Skin of body (tissue), 2 donors: ENCODE data around the gene ATG13. TPM values are rescaled to one million over a fixed set of nuclear protein-coding genes. Genes with fewer than 3 reads are reported as not detected.
A peak's percentile ranks its signal among the peaks of the same experiment; 100 is the strongest.
"Not testable (repeated sequence)": the region's sequence is repeated elsewhere in the genome, so short reads cannot be mapped to it uniquely, and the experiment has no call there.

ENCODE experiments used
- DNase-seq: peaks from one replicate; lab custom pipeline; 2025; lab: John Stamatoyannopoulos, UW
- total RNA-seq: library from RNA; depleted of rRNA; stranded (reverse); fragments of >200 nt; gene quantifications from one replicate; pipeline ENCODE4 v1.2.3, GENCODE V29; 2014

Gene ATG13
- total RNA-seq = 57.4 TPM

GRCh38 chr11:46617134-46617971 is at the start of gene ATG13, which contains the start of gene HARBI1:
Gene ATG13, plus strand, starts transcription at chr11:46617553. Its CDS starts 26,739 bp downstream, at chr11:46644292.
Gene HARBI1, minus strand, starts transcription at chr11:46617227. Its CDS starts 990 bp downstream, at chr11:46616237.
- DNase-seq = peak; percentile 92

GRCh38 chr11:46570790-46571398 is 46.5 kb upstream of the ATG13 start:
- no peak for DNase-seq

GRCh38 chr11:46574656-46575055 is 42.7 kb upstream of the ATG13 start:
- DNase-seq = no peak

- DNase-seq = no peak
Observed at GRCh38 chr11:46577058-46577457, 40.3 kb upstream of the ATG13 start.

- DNase-seq = no peak
Observed at GRCh38 chr11:46582588-46582987, 34.8 kb upstream of the ATG13 start.

DNA sequence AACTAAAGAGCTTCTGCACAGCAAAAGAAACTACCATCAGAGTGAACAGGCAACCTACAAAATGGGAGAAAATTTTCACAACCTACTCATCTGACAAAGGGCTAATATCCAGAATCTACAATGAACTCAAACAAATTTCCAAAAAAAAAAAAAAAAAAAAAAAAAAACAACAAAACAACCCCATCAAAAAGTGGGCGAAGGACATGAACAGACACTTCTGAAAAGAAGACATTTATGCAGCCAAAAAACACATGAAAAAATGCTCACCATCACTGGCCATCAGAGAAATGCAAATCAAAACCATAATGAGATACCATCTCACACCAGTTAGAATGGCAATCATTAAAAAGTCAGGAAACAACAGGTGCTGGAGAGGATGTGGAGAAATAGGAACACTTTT is 33.8 kb upstream of the ATG13 start:
- DNase-seq = not testable (repeated sequence)

DNA sequence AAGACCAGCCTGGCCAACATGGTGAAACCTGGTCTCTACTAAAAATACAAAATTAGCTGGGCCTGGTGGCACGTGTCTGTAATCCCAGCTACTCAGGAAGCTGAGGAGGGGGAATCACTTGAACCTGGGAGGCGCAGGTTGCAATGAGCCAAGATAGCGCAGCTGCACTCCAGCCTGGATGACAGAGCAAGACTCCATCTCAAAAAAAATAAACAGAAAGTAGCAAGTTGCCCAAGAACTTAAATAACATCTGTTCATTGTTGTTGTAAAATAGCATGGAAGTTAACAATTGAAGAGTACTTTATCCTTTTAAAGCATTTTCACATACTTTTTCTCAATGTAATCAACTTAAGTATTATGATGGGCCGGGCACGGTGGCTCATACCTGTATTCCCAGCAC is 29.2 kb upstream of the ATG13 start:
- no peak for DNase-seq

DNA sequence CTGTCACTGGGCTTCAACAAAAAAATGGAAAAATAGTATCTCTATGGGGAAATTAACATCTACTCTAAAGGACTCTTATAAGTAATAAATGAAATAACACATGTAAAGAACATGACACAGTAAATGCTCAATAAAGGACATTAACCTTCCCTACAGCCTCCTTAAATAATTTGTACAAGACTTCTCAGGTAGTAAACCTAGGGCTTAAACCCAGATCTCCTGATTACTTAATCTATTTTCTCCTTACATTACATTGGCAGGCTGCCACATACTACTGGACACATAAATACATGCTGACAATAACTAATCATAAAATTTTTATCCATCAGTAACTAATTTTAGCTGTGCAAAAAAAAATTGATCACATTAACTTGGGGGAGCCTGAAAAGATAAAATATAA is 28.4 kb upstream of the ATG13 start:
- DNase-seq = no peak

DNA sequence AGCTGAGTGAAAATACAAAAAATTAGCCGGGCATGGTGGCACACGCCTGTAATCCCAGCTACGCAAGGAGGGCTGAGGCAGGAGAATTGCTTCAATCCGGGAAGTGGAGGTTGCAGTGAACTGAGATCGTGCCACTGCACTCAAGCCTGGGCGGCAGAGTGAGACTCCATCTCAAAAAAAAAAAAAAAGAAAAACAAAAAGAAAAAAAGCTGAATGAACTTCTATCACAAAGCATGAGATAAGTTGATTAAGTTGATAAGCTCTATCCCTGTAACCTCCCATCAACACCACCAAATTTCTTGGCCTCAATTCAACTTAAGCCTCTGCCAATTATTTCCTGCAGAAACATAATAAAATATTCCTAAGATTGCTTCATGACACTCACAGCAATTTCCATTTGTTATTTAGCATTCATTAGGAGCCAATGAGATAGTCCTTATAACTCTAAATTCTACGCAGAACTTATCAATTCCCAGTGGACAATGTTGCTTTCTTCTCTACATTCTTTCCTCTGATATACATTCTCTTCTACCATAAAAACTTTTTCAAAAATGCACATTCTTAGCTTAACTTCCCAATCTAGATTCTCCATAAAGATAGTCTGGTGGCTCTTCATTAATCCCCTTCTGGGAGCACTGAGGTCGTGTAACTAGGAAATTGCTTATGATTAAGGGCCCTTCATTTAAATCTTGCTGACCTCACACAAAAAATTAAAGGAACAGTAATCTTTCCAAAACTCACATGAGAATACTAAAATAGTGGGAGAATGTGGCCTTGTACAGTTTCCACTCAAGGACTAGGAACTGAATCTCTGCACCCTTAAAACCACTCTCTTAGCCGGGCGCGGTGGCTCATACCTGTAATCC is 26.4 kb upstream of the ATG13 start:
- DNase-seq = no peak

GRCh38 chr11:46593550-46594373 is 23.6 kb upstream of the ATG13 start, which contains the start of gene AMBRA1:
Gene AMBRA1, minus strand, starts transcription at chr11:46594023. Its CDS starts 45,643 bp downstream, at chr11:46548380.
- DNase-seq = peak; percentile 91

- no peak for DNase-seq
Observed at GRCh38 chr11:46594374-46594700, 23.0 kb upstream of the ATG13 start.

DNA sequence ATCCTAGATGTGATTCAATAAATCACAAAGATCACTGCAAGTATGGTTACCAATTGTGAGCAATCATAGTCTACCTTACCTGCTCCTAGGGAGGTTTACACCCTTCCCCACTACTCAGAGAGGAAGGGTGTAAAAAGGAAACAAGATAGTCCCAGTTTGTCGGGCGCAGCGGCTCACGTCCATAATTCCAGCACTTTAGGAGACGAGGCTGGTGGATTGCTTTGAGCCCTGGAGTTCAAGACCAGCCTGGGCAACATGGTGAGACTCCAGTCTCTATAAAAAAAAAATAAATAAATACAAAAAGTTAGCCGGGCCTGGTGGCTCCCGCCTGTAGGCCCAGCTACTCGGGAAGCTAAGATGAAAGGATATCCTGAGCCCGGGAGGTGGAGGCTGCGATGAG is 22.6 kb upstream of the ATG13 start:
- DNase-seq = no peak

DNA sequence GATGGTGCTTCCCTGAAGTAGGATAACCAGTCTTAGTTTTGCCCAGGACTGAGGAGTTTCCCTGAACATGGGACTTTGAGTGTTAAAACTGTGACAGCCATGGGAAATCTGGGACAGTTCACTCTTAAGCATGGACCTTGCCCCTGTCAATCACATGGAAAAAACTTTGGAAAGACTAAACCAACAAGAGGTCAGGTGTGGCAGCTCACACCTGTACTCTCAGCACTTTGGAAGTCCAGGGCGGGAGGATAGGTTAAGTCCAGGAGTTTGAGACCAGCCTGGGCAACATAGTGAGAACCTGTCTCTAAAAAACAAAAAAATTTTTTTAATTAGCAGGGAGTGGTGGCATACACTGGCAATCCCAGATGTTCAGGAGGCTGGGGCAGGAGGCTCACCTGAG is 20.2 kb upstream of the ATG13 start:
- no peak for DNase-seq

DNA sequence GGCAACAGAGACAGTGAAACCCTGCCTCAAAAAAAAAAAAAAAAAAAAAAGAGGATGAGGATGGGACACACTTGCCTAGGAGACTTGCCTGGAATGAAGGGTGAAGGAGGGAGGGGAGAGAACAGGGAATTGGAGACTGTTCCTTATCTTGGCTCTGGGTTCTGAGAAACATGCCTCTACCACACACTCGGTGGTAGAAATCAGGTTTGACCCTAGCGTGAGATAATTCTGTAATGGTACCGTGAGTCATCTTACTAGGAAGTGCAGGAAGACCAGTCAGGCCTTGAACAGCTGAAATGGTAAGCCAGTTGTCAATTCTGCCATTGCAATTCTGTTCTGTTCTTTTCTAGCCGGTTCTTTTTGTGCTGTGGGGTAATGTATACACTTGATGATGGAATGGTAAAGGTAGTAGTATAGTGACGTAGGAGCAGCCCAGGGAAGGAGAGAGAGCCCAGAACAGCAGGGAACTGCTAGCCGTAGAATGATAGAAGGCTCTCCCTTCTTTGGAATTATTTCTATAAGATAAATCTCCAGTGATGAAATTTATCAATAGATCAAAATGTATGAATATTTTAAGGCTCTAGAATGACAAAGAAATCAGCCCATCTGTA is 19.6 kb upstream of the ATG13 start:
- no peak for DNase-seq

GRCh38 chr11:46599340-46600193 is 17.8 kb upstream of the ATG13 start:
- DNase-seq = no peak

DNA sequence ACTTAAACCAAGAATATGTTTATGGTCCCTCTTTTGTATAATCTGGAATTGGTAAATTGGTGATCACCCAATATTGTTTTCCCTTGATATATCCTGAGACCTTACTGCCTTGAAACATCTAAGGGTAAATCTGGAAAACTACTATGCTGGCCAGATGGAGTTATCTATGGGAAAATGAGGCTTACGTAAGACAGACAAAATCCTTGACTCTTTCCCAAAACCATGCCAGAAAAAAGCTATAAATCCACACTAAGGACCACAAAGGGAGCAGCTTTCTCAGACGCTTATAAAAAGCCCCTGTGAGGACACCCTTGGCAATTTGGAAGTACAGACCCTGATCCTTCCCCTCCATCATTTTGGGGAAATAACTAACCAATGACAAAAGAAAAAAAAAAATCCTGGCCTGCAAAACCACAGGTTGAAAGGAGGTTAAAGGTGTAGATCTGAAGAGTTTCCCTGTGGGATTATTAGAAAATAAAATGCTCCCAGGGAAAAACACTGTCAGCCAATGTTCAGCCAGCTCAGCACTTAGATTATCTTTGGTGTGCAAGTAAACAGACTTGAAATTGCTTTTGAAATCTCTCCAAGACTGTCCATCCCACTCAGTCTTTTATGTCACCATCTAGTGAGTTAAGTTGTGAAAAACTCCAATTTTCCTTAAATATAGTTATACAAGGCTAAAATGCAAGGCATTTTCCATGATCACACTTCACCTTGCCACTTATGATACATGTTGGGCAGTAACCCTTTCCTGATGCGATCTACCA is 17.0 kb upstream of the ATG13 start:
- DNase-seq = no peak

- no peak for DNase-seq
Observed at GRCh38 chr11:46601129-46601528, 16.2 kb upstream of the ATG13 start.

GRCh38 chr11:46603704-46604308 is 13.5 kb upstream of the ATG13 start:
- no peak for DNase-seq
